ENCODE measurements around the gene CEACAM19. TPM values are rescaled to one million over a fixed set of nuclear protein-coding genes. Genes with fewer than 3 reads are reported as not detected.

CEACAM19 gene
- polyA plus RNA-seq, 2 of the 4 experiments (the other 2 are of a cell fraction), result 7.2 to 8.2 TPM

DNA sequence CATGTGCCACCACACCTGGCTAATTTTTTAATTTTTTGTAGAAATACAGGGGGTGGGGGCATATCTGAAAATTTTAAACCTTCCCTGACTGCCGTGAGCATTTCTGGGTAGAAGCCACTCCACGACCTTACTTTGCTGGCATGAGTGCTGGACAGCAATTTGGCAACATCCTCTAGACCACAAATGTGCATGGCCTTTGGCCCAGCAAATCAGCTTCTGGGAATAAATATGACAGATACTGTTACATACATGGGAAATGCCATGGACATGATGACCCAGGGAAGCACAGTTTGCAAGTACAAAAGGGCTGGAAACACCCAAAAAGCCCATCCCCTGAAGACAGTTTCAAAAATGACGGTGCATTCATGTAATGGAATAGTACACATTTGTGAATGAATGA lies 30.8 kb upstream of the CEACAM19 start:
- ATAC-seq, result no peak
- peaks cover 75% of the 10 kb centered on the region for H3K4me1 ChIP-seq
- H3K9me3 ChIP-seq, result no peaks in the 10 kb centered on the region
- no peak for FAIRE-seq
- 78% methylated on average over 3 of the region's 3 CpGs for WGBS (ENCODE audit: missing lambda C conversion rate)
- ChIA-PET CTCF (interaction anchor here (0.6 to 6.1 kb wide), 16 partner anchors 9 to 127 kb away, joined by 3 to 40 read pairs (median 4); no protein-coding TSS in a partner anchor), POLR2A (interaction anchor here (1.0 kb wide), 1 partner anchor 13 kb away, joined by 3 read pairs; no protein-coding TSS in a partner anchor)
- DNase-seq (ENCODE audit: low read depth in 1 of 2, low spot score in 1 of 2), result no peak
- peak overlapping the region; percentile 84 to 97 for H3K27ac ChIP-seq
- TF ChIP-seq REST (IDR thresholded peaks at IDR 0.05) (peak; percentile 61; the same call in 1 of the 2 replicates), HOXB13 (CRISPR knock-in tag; IDR thresholded peaks at IDR 0.05; ENCODE audit: low read depth) (no peak)
- H3K4me3 ChIP-seq, result no peak overlapping the region
- H3K4me2 ChIP-seq, result peak overlapping the region; percentile 71

GRCh38 chr19:44641501-44642265 lies 29.6 kb upstream of the CEACAM19 start:
- ChIA-PET CTCF (interaction anchor here (0.8 to 6.1 kb wide), 7 partner anchors 12 to 80 kb away, joined by 3 to 40 read pairs (median 6); no protein-coding TSS in a partner anchor), POLR2A (no interaction called here)
- Histone ChIP-seq H3K4me1 (peaks cover 75% of the 10 kb centered on the region), H3K27ac (peak overlapping the region; percentile 84 to 97), H3K4me3 (no peak overlapping the region), H3K9me3 (no peaks in the 10 kb centered on the region), H3K4me2 (no peak overlapping the region)
- FAIRE-seq (no peak), DNase-seq (ENCODE audit: low read depth in 1 of 2, low spot score in 1 of 2) (no peak), ATAC-seq (no peak)
- TF ChIP-seq HES2 (IDR thresholded peaks at IDR 0.05) (no peak), FOSL2 (IDR thresholded peaks at IDR 0.05) (no peak), FOSL2 (CRISPR knock-in tag; IDR thresholded peaks at IDR 0.05) (no peak), RNF2 (IDR thresholded peaks at IDR 0.05; ENCODE audit: borderline replicate concordance, low read depth) (no peak), RCOR1 (IDR thresholded peaks at IDR 0.05; ENCODE audit: low read depth, low read length) (no peak), PHF8 (IDR thresholded peaks at IDR 0.05; ENCODE audit: borderline replicate concordance, low read depth) (no peak), MAZ (IDR thresholded peaks at IDR 0.05; ENCODE audit: borderline replicate concordance, low read depth, low read length) (no peak)
- TF ChIP-seq, protein P1, sequence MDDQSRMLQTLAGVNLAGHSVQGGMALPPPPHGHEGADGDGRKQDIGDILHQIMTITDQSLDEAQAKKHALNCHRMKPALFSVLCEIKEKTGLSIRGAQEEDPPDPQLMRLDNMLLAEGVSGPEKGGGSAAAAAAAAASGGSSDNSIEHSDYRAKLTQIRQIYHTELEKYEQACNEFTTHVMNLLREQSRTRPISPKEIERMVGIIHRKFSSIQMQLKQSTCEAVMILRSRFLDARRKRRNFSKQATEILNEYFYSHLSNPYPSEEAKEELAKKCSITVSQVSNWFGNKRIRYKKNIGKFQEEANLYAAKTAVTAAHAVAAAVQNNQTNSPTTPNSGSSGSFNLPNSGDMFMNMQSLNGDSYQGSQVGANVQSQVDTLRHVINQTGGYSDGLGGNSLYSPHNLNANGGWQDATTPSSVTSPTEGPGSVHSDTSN (IDR thresholded peaks at IDR 0.05), result no peak
- WGBS (ENCODE audit: missing lambda C conversion rate), result 87% methylated on average over 9 of the region's 9 CpGs

GRCh38 chr19:44642377-44642776 lies 28.9 kb upstream of the CEACAM19 start:
- FAIRE-seq, result no peak
- H3K4me2 ChIP-seq, result peak overlapping the region; percentile 87
- DNase-seq (ENCODE audit: low read depth in 1 of 2, low spot score in 1 of 2), result no peak
- ChIA-PET POLR2A (no interaction called here), CTCF (interaction anchor here (0.8 to 6.1 kb wide), 7 partner anchors 11 to 80 kb away, joined by 3 to 40 read pairs (median 14); no protein-coding TSS in a partner anchor)
- TF ChIP-seq TP53 (CRISPR knock-in tag; IDR thresholded peaks at IDR 0.05) (no peak), HMGXB4 (CRISPR knock-in tag; IDR thresholded peaks at IDR 0.05; ENCODE audit: borderline replicate concordance) (no peak), ZSCAN20 (CRISPR knock-in tag; IDR thresholded peaks at IDR 0.05) (no peak), FOXS1 (CRISPR knock-in tag; IDR thresholded peaks at IDR 0.05) (no peak), CHD4 (IDR thresholded peaks at IDR 0.05; ENCODE audit: borderline replicate concordance) (no peak), HOXB5 (CRISPR knock-in tag; IDR thresholded peaks at IDR 0.05) (no peak), NFE2L2 (conservative IDR thresholded peaks at IDR 0.05; ENCODE audit: low read length) (no peak), PHF8 (IDR thresholded peaks at IDR 0.05; ENCODE audit: borderline replicate concordance, low read depth) (no peak), EHMT2 (IDR thresholded peaks at IDR 0.05; ENCODE audit: low read depth) (no peak), ATOH8 (CRISPR knock-in tag; IDR thresholded peaks at IDR 0.05; ENCODE audit: low read depth) (no peak)
- H3K27ac ChIP-seq, result peak overlapping the region; percentile 84 to 97; a peak in 5 of 6 replicates
- no peak overlapping the region for H3K4me3 ChIP-seq
- no peaks in the 10 kb centered on the region for H3K9me3 ChIP-seq
- ATAC-seq, result no peak
- H3K4me1 ChIP-seq, result peaks cover 75% of the 10 kb centered on the region
- WGBS (ENCODE audit: missing lambda C conversion rate), result 78% methylated on average over 1 of the region's 1 CpG

Measured in A549 (cell line).